ENCODE results near the gene SAMD9. TPM values are rescaled to one million over a fixed set of nuclear protein-coding genes. Genes with fewer than 3 reads are reported as not detected.

SAMD9 gene
- total RNA-seq, 1 experiment from 2014 or later = 12.1 TPM

DNA sequence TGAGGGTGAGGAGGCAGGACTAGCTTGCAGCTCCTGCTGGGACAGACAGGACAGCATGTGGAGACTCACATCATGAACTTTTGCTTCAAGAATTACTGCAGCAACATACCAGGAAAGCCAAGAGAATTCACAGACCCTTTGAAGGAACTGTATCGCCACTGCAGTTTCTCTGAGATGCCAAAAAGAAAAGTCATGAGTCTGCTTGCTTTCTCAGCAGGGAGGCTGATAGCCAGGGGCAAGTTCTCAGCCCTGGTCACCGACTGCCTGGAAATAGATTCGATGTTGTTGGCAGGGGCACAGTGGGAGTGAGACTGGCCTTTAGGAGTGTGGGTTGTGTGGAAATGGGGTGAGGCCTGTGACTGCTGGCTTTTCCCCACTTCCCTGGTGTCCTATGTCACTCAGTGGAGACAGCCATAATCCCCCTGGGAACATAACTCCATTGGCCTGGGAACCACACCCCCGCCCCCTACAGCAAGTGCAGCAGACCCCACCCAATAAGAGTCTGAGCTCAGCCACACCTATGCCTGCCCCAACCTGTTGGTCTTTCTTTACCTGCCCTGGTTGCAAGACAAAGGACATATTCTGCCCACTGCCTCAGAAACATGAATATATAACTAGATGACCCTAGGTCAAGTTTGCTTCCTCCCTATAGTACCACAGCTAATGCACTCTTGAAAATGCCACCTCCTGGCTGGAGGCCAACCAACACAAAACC is 1.6 kb upstream of the SAMD9 start:
- DNase-seq = peak; percentile 59 to 90
- H3K9me3 ChIP-seq (ENCODE audit: insufficient read depth, low read depth) = peaks cover 16% of the 10 kb centered on the region; the same call in 1 of the 2 replicates
- ChIA-PET CTCF (interaction anchor here (0.5 kb wide), 1 partner anchor 1330 kb away, joined by 4 read pairs; no protein-coding TSS in a partner anchor), POLR2A (ENCODE audit: unreplicated experiment) (no interaction called here)
- H3K4me2 ChIP-seq = peak overlapping the region; percentile 82
- H4K20me1 ChIP-seq (ENCODE audit: insufficient read depth) = no peaks in the 10 kb centered on the region
- peaks cover 57% of the 10 kb centered on the region for H3K4me1 ChIP-seq (replicated peaks; ENCODE audit: insufficient read depth)
- peak overlapping the region; percentile 68 for H2AFZ ChIP-seq
- H3K27me3 ChIP-seq (ENCODE audit: insufficient read depth, low read depth) = no peaks in the 10 kb centered on the region
- TF ChIP-seq EZH2 (IDR thresholded peaks at IDR 0.05; ENCODE audit: low read depth) = no peak
- TF ChIP-seq, protein P1, sequence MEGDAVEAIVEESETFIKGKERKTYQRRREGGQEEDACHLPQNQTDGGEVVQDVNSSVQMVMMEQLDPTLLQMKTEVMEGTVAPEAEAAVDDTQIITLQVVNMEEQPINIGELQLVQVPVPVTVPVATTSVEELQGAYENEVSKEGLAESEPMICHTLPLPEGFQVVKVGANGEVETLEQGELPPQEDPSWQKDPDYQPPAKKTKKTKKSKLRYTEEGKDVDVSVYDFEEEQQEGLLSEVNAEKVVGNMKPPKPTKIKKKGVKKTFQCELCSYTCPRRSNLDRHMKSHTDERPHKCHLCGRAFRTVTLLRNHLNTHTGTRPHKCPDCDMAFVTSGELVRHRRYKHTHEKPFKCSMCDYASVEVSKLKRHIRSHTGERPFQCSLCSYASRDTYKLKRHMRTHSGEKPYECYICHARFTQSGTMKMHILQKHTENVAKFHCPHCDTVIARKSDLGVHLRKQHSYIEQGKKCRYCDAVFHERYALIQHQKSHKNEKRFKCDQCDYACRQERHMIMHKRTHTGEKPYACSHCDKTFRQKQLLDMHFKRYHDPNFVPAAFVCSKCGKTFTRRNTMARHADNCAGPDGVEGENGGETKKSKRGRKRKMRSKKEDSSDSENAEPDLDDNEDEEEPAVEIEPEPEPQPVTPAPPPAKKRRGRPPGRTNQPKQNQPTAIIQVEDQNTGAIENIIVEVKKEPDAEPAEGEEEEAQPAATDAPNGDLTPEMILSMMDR (conservative IDR thresholded peaks at IDR 0.05) = no peak
- no peak overlapping the region for H3K4me3 ChIP-seq
- H3K36me3 ChIP-seq (ENCODE audit: low read depth) = no peaks in the 10 kb centered on the region
- H3K27ac ChIP-seq = peak overlapping the region; percentile 95
- BruUV-seq (replicated peaks) = no TSS peak
- no peaks in the 10 kb centered on the region for H3K9me2 ChIP-seq (ENCODE audit: insufficient read depth)
- 0 out of 2 replicates have a peak, but pooled peaks cover 5% of the 10 kb centered on the region for H3K79me2 ChIP-seq (ENCODE audit: low read depth)
- H3F3A ChIP-seq (ENCODE audit: insufficient read depth, low read depth) = peaks cover 24% of the 10 kb centered on the region
- intact Hi-C loops (cut with micrococcal nuclease; ENCODE audit: unreplicated experiment) = loop anchor here (2.0 to 10.0 kb wide), 5 partner anchors 27 to 355 kb away; no protein-coding TSS in a partner anchor

DNA sequence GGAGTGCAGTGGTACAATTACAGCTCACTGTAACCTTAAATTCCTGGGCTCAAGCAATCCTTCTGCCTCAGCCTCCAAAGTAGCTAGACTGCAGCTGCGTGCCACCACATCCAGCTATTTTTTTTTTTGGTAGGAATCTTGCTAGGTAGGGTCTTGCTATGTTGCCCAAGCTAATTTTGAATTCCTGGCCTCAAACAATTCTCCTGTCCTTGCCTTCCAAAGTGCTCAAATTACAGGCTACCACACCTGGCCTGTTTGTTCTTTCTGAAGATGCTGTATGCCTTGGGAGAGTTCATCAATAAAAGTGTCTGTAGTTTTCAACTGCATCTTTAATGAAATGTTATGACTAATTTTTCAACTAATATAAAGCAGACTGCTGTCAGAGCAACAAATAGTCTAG is 452 bp downstream of the SAMD9 start:
- Histone ChIP-seq H4K20me1 (ENCODE audit: insufficient read depth) (no peaks in the 10 kb centered on the region), H3K4me2 (peak overlapping the region; percentile 82), H2AFZ (peak overlapping the region; percentile 82; the same call in 1 of the 2 replicates), H3K4me1 (replicated peaks; ENCODE audit: insufficient read depth) (peaks cover 57% of the 10 kb centered on the region), H3K36me3 (ENCODE audit: low read depth) (no peaks in the 10 kb centered on the region), H3K4me3 (peak overlapping the region; percentile 48; the same call in 1 of the 2 replicates), H3K79me2 (ENCODE audit: low read depth) (0 out of 2 replicates have a peak, but pooled peaks cover 5% of the 10 kb centered on the region), H3K27me3 (ENCODE audit: insufficient read depth, low read depth) (no peaks in the 10 kb centered on the region), H3K9me3 (ENCODE audit: insufficient read depth, low read depth) (peaks cover 16% of the 10 kb centered on the region; the same call in 1 of the 2 replicates), H3K9me2 (ENCODE audit: insufficient read depth) (no peaks in the 10 kb centered on the region), H3K27ac (peak overlapping the region; percentile 95), H3F3A (ENCODE audit: insufficient read depth, low read depth) (peaks cover 24% of the 10 kb centered on the region)
- DNase-seq = no peak
- BruUV-seq (replicated peaks) = TSS peak; percentile 68
- CTCF ChIA-PET = interaction anchor here (1.1 to 1.2 kb wide), 2 partner anchors 116 to 257 kb away, joined by 4 to 5 read pairs; no protein-coding TSS in a partner anchor
- POLR2A ChIA-PET (ENCODE audit: unreplicated experiment) = interaction anchor here (0.5 to 1.0 kb wide), 8 partner anchors 22 to 512 kb away, joined by 3 to 9 read pairs (median 4); partner anchors contain the start of genes CALCR and CDK6
- TF ChIP-seq, protein P1 (conservative IDR thresholded peaks at IDR 0.05) = no peak
- TF ChIP-seq EZH2 (IDR thresholded peaks at IDR 0.05; ENCODE audit: low read depth) = no peak
- intact Hi-C loops (cut with micrococcal nuclease; ENCODE audit: unreplicated experiment) = loop anchor here (5.0 to 10.0 kb wide), 4 partner anchors 45 to 353 kb away; no protein-coding TSS in a partner anchor

DNA sequence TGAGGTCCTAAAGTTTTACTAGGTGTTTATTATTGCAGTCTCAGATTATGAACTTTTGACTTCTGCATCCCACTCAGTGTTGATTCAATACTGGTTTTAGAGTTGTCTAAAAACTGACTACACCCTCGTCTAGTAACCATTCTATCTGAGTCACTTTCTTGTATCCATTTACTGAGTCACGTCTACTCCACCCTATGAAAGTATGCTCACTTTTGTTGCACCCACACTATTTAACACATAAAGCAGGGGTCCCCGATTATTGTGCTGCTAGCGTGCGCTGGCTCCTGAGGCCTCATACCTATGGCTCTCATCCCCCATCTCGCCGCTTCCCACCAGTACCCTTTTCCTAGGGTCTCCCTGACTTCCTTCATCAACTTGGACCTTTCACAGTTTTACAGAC is 2.0 kb downstream of the SAMD9 start:
- ChIA-PET POLR2A (ENCODE audit: unreplicated experiment) (interaction anchor here (0.6 kb wide), 1 partner anchor 284 kb away, joined by 9 read pairs; no protein-coding TSS in a partner anchor), CTCF (no interaction called here)
- BruUV-seq (replicated peaks) = no TSS peak

More for the DNA sequence above, 2.0 kb downstream of the SAMD9 start:
- Histone ChIP-seq H3K27me3 (ENCODE audit: insufficient read depth, low read depth) (no peaks in the 10 kb centered on the region), H3K9me2 (ENCODE audit: insufficient read depth) (no peaks in the 10 kb centered on the region), H3K4me3 (no peak overlapping the region), H3K36me3 (ENCODE audit: low read depth) (no peaks in the 10 kb centered on the region), H3K27ac (peak overlapping the region; percentile 68), H3F3A (ENCODE audit: insufficient read depth, low read depth) (peaks cover 24% of the 10 kb centered on the region), H3K4me1 (replicated peaks; ENCODE audit: insufficient read depth) (peaks cover 57% of the 10 kb centered on the region), H3K79me2 (ENCODE audit: low read depth) (0 out of 2 replicates have a peak, but pooled peaks cover 5% of the 10 kb centered on the region), H3K4me2 (peak overlapping the region; percentile 35; the same call in 1 of the 2 replicates), H4K20me1 (ENCODE audit: insufficient read depth) (no peaks in the 10 kb centered on the region), H2AFZ (0 out of 2 replicates have a peak overlapping the region, but pooled peaks have one; percentile 50), H3K9me3 (ENCODE audit: insufficient read depth, low read depth) (peaks cover 16% of the 10 kb centered on the region; the same call in 1 of the 2 replicates)
- intact Hi-C loops (cut with micrococcal nuclease; ENCODE audit: unreplicated experiment) = loop anchor here (5.0 to 10.0 kb wide), 4 partner anchors 47 to 351 kb away; no protein-coding TSS in a partner anchor
- peak; percentile 21 to 60 for DNase-seq
- TF ChIP-seq, protein P1 (conservative IDR thresholded peaks at IDR 0.05) = no peak
- no peak for TF ChIP-seq EZH2 (IDR thresholded peaks at IDR 0.05; ENCODE audit: low read depth)
